PC-9 (cell line): ENCODE data around the gene ING3. TPM values are rescaled to one million over a fixed set of nuclear protein-coding genes. Genes with fewer than 3 reads are reported as not detected.

Source experiments
- BruUV-seq: library from RNA; stranded (reverse); fragments of 400-500 nt; replicated peaks from 2 replicates; lab custom pipeline; 2021; lab: Mats Ljungman, UMichigan
- CTCF ChIA-PET: fragments of 300-600 bp; sonication (Branson Sonifier 250); formaldehyde crosslinking; loops from one replicate; lab custom pipeline; 2022; ENCODE audit warnings: antibody characterized with exemption; lab: Charles Lee
- POLR2A ChIA-PET: fragments of 300-600 bp; sonication (Branson Sonifier 250); formaldehyde crosslinking; loops from one replicate; lab custom pipeline; 2022; ENCODE audit warnings: antibody characterized with exemption; ENCODE audit not compliant: unreplicated experiment; lab: Charles Lee
- DNase-seq, 2 experiments: peaks; one replicate each; pipeline versions ENCODE4 v3.0.0 to v3.0.0-alpha.2; 2015 to 2022; ENCODE audit warnings: mixed read lengths in 1 of 2
- H2AFZ ChIP-seq: fragments of 200-600 bp; sonication (generic); 2 replicates; pipeline ENCODE4 v1.8.1; 2017; ENCODE audit warnings: antibody characterized with exemption
- H3F3A ChIP-seq: fragments of 200-600 bp; sonication (generic); 2 replicates; pipeline ENCODE4 v1.8.1; 2017; ENCODE audit warnings: antibody characterized with exemption, mild to moderate bottlenecking, low read depth; ENCODE audit not compliant: insufficient read depth
- H3K27ac ChIP-seq: fragments of 200-600 bp; sonication (generic); 2 replicates; pipeline ENCODE4 v1.6.1; 2016; ENCODE audit warnings: mixed run types
- H3K27me3 ChIP-seq: fragments of 200-600 bp; sonication (generic); 2 replicates; pipeline ENCODE4 v1.6.1; 2016; ENCODE audit warnings: low read depth, mixed run types; ENCODE audit not compliant: insufficient read depth
- H3K36me3 ChIP-seq: fragments of 200-600 bp; sonication (generic); 2 replicates; pipeline ENCODE4 v1.6.1; 2016; ENCODE audit warnings: low read depth, mixed run types
- H3K4me1 ChIP-seq: fragments of 200-600 bp; sonication (generic); replicated peaks from 2 replicates; pipeline ENCODE4 v1.6.1; 2016; ENCODE audit warnings: mixed run types; ENCODE audit not compliant: insufficient read depth
- H3K4me2 ChIP-seq: fragments of 200-600 bp; sonication (generic); 2 replicates; pipeline ENCODE4 v1.6.1; 2017; ENCODE audit warnings: mixed run types
- H3K4me3 ChIP-seq: fragments of 200-600 bp; sonication (generic); 2 replicates; pipeline ENCODE4 v1.6.1; 2016; ENCODE audit warnings: mixed run types
- H3K79me2 ChIP-seq: fragments of 200-600 bp; sonication (generic); 2 replicates; pipeline ENCODE4 v1.6.1; 2017; ENCODE audit warnings: low read depth, mixed run types
- H3K9me2 ChIP-seq: fragments of 200-600 bp; sonication (generic); 2 replicates; pipeline ENCODE4 v1.8.1; 2017; ENCODE audit warnings: mild to moderate bottlenecking; ENCODE audit not compliant: insufficient read depth
- H3K9me3 ChIP-seq: fragments of 200-600 bp; sonication (generic); 2 replicates; pipeline ENCODE4 v1.8.1; 2016; ENCODE audit warnings: low read depth; ENCODE audit not compliant: insufficient read depth
- H4K20me1 ChIP-seq: fragments of 200-600 bp; sonication (generic); 2 replicates; pipeline ENCODE4 v1.8.1; 2017; ENCODE audit not compliant: insufficient read depth
- EZH2 ChIP-seq: fragments of 200-600 bp; sonication (generic); IDR thresholded peaks from 2 replicates; pipeline ENCODE4 v1.8.0; 2017; ENCODE audit warnings: antibody characterized with exemption, low read depth
- intact Hi-C: fragments of 100-400 bp; cut with micrococcal nuclease; formaldehyde crosslinking; loops from one replicate; pipeline ENCODE4 v1.10.0; 2022; ENCODE audit not compliant: unreplicated experiment
- total RNA-seq: library from RNA; stranded (reverse); gene quantifications from 2 replicates; pipeline ENCODE4 v1.2.3, GENCODE V29; 2021
- TF ChIP-seq, protein P1 (sequence below): fragments of 200-600 bp; sonication (generic); conservative IDR thresholded peaks from 2 replicates; pipeline ENCODE4 v1.6.1; 2017; ENCODE audit warnings: mixed run types, antibody characterized with exemption, mild to moderate bottlenecking, moderate library complexity

ING3 gene
- total RNA-seq, 1 experiment from 2014 or later, result 16.4 TPM

- H4K20me1 ChIP-seq, result no peaks in the 10 kb centered on the region
- ChIA-PET POLR2A (no interaction called here), CTCF (interaction anchor here (0.7 to 4.1 kb wide), 3 partner anchors 32 to 121 kb away, joined by 5 to 25 read pairs (median 6); no protein-coding TSS in a partner anchor)
- no peak overlapping the region for H3K27ac ChIP-seq
- no peak overlapping the region for H2AFZ ChIP-seq
- no peaks in the 10 kb centered on the region for H3K9me3 ChIP-seq
- no peaks in the 10 kb centered on the region for H3K9me2 ChIP-seq
- H3K4me2 ChIP-seq, result no peak overlapping the region
- no TSS peak for BruUV-seq
- no peaks in the 10 kb centered on the region for H3F3A ChIP-seq
- H3K36me3 ChIP-seq, result no peaks in the 10 kb centered on the region
- no peaks in the 10 kb centered on the region for H3K27me3 ChIP-seq
- H3K79me2 ChIP-seq, result no peaks in the 10 kb centered on the region
- no peak for DNase-seq
- TF ChIP-seq, protein P1, sequence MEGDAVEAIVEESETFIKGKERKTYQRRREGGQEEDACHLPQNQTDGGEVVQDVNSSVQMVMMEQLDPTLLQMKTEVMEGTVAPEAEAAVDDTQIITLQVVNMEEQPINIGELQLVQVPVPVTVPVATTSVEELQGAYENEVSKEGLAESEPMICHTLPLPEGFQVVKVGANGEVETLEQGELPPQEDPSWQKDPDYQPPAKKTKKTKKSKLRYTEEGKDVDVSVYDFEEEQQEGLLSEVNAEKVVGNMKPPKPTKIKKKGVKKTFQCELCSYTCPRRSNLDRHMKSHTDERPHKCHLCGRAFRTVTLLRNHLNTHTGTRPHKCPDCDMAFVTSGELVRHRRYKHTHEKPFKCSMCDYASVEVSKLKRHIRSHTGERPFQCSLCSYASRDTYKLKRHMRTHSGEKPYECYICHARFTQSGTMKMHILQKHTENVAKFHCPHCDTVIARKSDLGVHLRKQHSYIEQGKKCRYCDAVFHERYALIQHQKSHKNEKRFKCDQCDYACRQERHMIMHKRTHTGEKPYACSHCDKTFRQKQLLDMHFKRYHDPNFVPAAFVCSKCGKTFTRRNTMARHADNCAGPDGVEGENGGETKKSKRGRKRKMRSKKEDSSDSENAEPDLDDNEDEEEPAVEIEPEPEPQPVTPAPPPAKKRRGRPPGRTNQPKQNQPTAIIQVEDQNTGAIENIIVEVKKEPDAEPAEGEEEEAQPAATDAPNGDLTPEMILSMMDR, result no peak
- no peak for TF ChIP-seq EZH2
- H3K4me1 ChIP-seq, result peaks cover 10% of the 10 kb centered on the region
- no peak overlapping the region for H3K4me3 ChIP-seq
- intact Hi-C loops, result loop anchor here (1.0 to 10.0 kb wide), 7 partner anchors 36 to 1008 kb away; partner anchors contain the start of gene ING3
Measured at GRCh38 chr7:120986650-120987049, 36.1 kb downstream of the ING3 start.

- DNase-seq, result no peak
- Histone ChIP-seq H3K4me1 (peaks cover 10% of the 10 kb centered on the region), H3K9me3 (no peaks in the 10 kb centered on the region), H3K4me3 (peak overlapping the region; percentile 74; the same call in 1 of the 2 replicates), H3K79me2 (no peaks in the 10 kb centered on the region), H3K4me2 (peak overlapping the region; percentile 76), H3F3A (no peaks in the 10 kb centered on the region), H4K20me1 (no peaks in the 10 kb centered on the region), H3K27me3 (no peaks in the 10 kb centered on the region), H3K9me2 (no peaks in the 10 kb centered on the region), H3K36me3 (no peaks in the 10 kb centered on the region), H2AFZ (no peak overlapping the region), H3K27ac (no peak overlapping the region)
- TF ChIP-seq EZH2, result no peak
- TF ChIP-seq, protein P1, result no peak
- CTCF ChIA-PET, result interaction anchor here (0.7 to 4.1 kb wide), 7 partner anchors 30 to 1009 kb away, joined by 3 to 25 read pairs (median 6); no protein-coding TSS in a partner anchor
- intact Hi-C loops, result loop anchor here (1.0 to 10.0 kb wide), 7 partner anchors 36 to 1008 kb away; partner anchors contain the start of gene ING3
- POLR2A ChIA-PET, result no interaction called here
- no TSS peak for BruUV-seq
Measured at GRCh38 chr7:120987280-120987679, 36.7 kb downstream of the ING3 start.

GRCh38 chr7:120987683-120988590, 37.4 kb downstream of the ING3 start:
- TF ChIP-seq, protein P1, result peak; percentile 95
- no peak for TF ChIP-seq EZH2
- no TSS peak for BruUV-seq
- Histone ChIP-seq H3K9me2 (peaks cover under 1% of the 10 kb centered on the region; the same call in 1 of the 2 replicates), H3K27me3 (no peaks in the 10 kb centered on the region), H3K4me1 (peaks cover 10% of the 10 kb centered on the region), H3K4me3 (peak overlapping the region; percentile 74), H3K27ac (no peak overlapping the region), H2AFZ (peak overlapping the region; percentile 77), H3K36me3 (no peaks in the 10 kb centered on the region), H3K79me2 (no peaks in the 10 kb centered on the region), H3K9me3 (no peaks in the 10 kb centered on the region), H3K4me2 (peak overlapping the region; percentile 76), H4K20me1 (no peaks in the 10 kb centered on the region), H3F3A (no peaks in the 10 kb centered on the region)
- intact Hi-C loops, result loop anchor here (1.0 to 10.0 kb wide), 7 partner anchors 37 to 1007 kb away; partner anchors contain the start of gene ING3
- ChIA-PET CTCF (interaction anchor here (0.6 to 4.1 kb wide), 10 partner anchors 8 to 1008 kb away, joined by 3 to 25 read pairs (median 3); no protein-coding TSS in a partner anchor), POLR2A (no interaction called here)
- peak; percentile 74 to 85 for DNase-seq
